GM12873 (cell line): ENCODE measurements around the gene GAMT.
A peak's percentile ranks its signal among the peaks of the same experiment; 100 is the strongest.

ENCODE experiments used
- CTCF ChIP-seq: IDR thresholded peaks from 2 replicates; pipeline ENCODE4 v1.5.1; 2012; ENCODE audit warnings: low read depth, mild to moderate bottlenecking, moderate library complexity, low read length, control low read depth; ENCODE audit not compliant: insufficient read depth; ENCODE audit errors: missing control alignments

Gene GAMT

DNA sequence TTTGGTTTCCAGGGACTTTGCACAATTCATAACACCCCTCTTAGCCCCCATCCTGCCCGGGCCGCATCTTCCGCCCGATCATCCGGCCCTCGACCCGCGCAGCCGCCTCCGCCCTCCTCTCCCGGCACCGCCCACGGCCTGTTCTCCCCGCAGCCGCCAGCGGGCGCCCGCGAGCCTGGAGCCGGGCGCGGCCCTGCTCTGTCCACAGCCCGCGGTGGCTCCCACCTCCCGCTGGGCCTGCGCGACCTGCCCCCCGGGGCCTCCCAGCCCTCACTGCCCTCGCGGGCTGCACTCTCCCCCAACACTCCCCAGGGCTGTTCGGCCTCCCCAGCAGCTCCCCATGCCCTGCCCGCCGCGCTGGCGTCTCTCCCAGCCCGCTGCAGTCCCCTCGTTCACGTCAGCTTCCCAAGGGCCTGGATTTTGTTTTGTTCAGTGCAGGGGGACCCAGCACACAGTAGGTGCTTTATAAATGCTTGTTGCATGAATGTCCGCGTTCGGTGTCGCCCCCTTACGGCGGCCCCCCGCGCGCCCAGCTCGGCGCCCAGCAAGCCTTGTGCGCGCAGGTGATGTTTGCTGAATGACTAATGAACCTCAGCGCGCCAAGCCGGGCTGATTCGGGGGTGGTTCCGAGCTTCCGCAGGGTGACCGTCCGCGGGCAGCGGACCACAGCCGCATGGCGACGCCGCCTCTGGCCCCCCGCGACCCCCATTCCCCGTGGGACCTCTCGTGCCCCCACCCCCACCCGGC, 44.0 kb upstream of the GAMT start:
- peak; percentile 91 for TF ChIP-seq CTCF

- TF ChIP-seq CTCF = no peak
Observed at GRCh38 chr19:1441677-1442438, 40.5 kb upstream of the GAMT start.

GRCh38 chr19:1441022-1441426, 39.7 kb upstream of the GAMT start:
- TF ChIP-seq CTCF = no peak

DNA sequence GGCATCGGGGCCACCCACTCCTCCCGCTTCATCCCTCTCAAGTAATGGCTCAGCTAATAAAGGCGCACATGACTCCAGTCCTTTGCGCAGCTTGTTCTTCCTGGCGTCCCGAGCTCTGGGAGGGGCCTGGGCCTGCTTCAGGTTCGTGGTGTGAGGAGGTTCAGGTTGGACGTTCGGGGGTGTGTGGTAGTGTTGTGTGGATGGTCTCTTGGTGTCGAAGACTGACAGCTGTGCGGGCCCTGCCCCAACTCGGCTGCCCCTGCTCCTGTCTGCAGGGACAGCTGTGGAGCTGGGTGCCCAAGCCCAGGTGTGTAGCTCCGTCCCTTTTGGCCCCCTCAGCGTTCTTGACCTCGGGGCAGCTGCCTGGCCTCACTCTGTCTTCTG, 39.1 kb upstream of the GAMT start:
- no peak for TF ChIP-seq CTCF

GRCh38 chr19:1438933-1439354, 37.6 kb upstream of the GAMT start:
- no peak for TF ChIP-seq CTCF

DNA sequence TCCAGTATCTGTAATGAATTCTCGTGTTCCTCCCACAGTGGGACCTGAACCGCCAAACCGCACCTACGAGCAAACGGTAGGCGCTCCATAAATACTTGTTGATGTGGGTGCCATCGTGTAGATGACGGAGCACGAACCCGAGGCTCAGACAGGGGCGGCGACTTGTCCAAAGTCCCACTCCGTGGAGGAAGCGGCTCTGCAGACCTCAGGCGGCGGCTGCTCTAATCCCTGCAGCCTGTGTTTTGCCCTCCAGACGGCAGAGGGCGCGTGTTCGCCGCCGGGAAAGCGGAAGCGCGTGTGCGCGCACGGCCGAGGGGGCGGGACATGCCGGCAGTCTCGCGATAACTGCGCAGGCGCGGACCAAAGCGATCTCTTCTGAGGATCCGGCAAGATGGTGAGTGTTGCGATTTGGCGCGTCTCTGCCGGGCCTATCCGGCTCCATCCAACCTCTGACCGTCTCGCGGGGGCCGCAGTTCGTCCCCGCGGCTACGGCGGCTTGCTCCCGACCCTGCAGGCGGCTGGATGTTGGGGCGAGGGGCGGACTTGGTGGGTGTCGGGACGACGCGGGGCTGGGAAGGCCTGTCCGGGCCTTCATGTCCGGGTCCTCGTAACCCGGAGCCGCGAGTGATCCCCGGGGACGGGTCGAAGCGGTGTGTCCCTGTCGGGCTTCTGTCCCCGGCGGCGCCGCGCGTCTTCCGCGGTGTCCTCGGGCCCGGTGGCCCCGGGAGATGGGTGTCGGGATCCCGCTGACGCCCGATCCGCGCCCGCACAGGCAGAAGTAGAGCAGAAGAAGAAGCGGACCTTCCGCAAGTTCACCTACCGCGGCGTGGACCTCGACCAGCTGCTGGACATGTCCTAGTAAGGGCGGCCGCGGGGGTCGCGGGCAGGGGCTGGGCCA, 36.9 kb upstream of the GAMT start, which contains the start of gene RPS15:
TSS of gene RPS15 (plus strand) at position 362 of the 898 bp plus-strand sequence. CDS start at position 392, 30 bp downstream.
- peak; percentile 97 for TF ChIP-seq CTCF
